Caco-2 (cell line): ENCODE measurements around the gene SLC16A9. TPM values are rescaled to one million over a fixed set of nuclear protein-coding genes. Genes with fewer than 3 reads are reported as not detected.

Experiments used
- BruUV-seq: library from RNA; stranded (reverse); fragments of 400-500 nt; replicated peaks from 2 replicates; lab custom pipeline; 2021; lab: Mats Ljungman, UMichigan
- CTCF ChIA-PET: fragments of 300-600 bp; sonication (Branson Sonifier 250); formaldehyde crosslinking; loops from one replicate; lab custom pipeline; 2022; ENCODE audit warnings: antibody characterized with exemption; lab: Charles Lee
- POLR2A ChIA-PET: fragments of 300-600 bp; sonication (Branson Sonifier 250); formaldehyde crosslinking; loops from one replicate; lab custom pipeline; 2022; ENCODE audit warnings: antibody characterized with exemption; lab: Charles Lee
- DNase-seq, 2 experiments: peaks; one replicate each; pipeline versions ENCODE4 v3.0.0 to v3.0.0-alpha.2; 2020 to 2022
- H3K27me3 ChIP-seq: replicated peaks from 2 replicates; pipeline ENCODE4 v1.6.0; 2011; ENCODE audit warnings: low read length; ENCODE audit not compliant: control insufficient read depth, insufficient read depth
- H3K36me3 ChIP-seq: 2 replicates; pipeline ENCODE4 v1.5.1; 2011; ENCODE audit warnings: low read length; ENCODE audit not compliant: control insufficient read depth, insufficient read depth
- H3K4me1 ChIP-seq: fragments of 250-450 bp; sonication (Bioruptor Pico); 2 replicates; pipeline ENCODE4 v1.5.1; 2020; ENCODE audit warnings: mild to moderate bottlenecking
- H3K4me3 ChIP-seq: 2 replicates; pipeline ENCODE4 v1.5.1; 2011; ENCODE audit warnings: low read depth, mild to moderate bottlenecking, control low read depth, low read length
- H3K9me3 ChIP-seq: fragments of 250-450 bp; sonication (Bioruptor Pico); 2 replicates; pipeline ENCODE4 v1.5.1; 2020; ENCODE audit warnings: mild to moderate bottlenecking, moderate library complexity
- H3K27ac Mint-ChIP-seq: one replicate; pipeline ENCODE4 v1.8.0; 2022; ENCODE audit warnings: mixed read lengths; ENCODE audit not compliant: unreplicated experiment
- H3K27me3 Mint-ChIP-seq: one replicate; pipeline ENCODE4 v1.8.0; 2022; ENCODE audit warnings: mixed read lengths; ENCODE audit not compliant: insufficient read depth, unreplicated experiment
- H3K36me3 Mint-ChIP-seq: one replicate; pipeline ENCODE4 v1.8.0; 2022; ENCODE audit warnings: mild to moderate bottlenecking, mixed read lengths; ENCODE audit not compliant: insufficient read depth, unreplicated experiment
- H3K4me1 Mint-ChIP-seq: one replicate; pipeline ENCODE4 v1.8.0; 2022; ENCODE audit warnings: low read depth, mixed read lengths; ENCODE audit not compliant: unreplicated experiment
- H3K4me3 Mint-ChIP-seq: one replicate; pipeline ENCODE4 v1.8.0; 2022; ENCODE audit warnings: mild to moderate bottlenecking, moderate library complexity, mixed read lengths; ENCODE audit not compliant: unreplicated experiment
- H3K9me3 Mint-ChIP-seq: one replicate; pipeline ENCODE4 v1.8.0; 2022; ENCODE audit warnings: mixed read lengths; ENCODE audit not compliant: unreplicated experiment
- CTCF ChIP-seq, 2 experiments: fragments of 200-600 bp in 1 of 2; IDR thresholded peaks; 1 replicate in 1 of 2; 2 replicates in 1 of 2; pipeline versions ENCODE4 v1.5.1 to v1.8.0; 2011 to 2022; ENCODE audit warnings: antibody characterized with exemption in 1 of 2, control low read depth in 1 of 2, inconsistent platforms in 1 of 2, low read depth in 1 of 2, low read length in 1 of 2, mild to moderate bottlenecking in 1 of 2, moderate library complexity in 1 of 2; ENCODE audit not compliant: insufficient read depth in 1 of 2, severe bottlenecking in 1 of 2, unreplicated experiment in 1 of 2
- intact Hi-C: fragments of 100-400 bp; cut with micrococcal nuclease; formaldehyde crosslinking; loops from one replicate; pipeline ENCODE4 v1.10.0; 2022; ENCODE audit not compliant: unreplicated experiment
- total RNA-seq: library from RNA; stranded (reverse); gene quantifications from 2 replicates; pipeline ENCODE4 v1.2.3, GENCODE V29; 2022

The SLC16A9 gene
- total RNA-seq, 1 experiment from 2014 or later = 0.45 TPM

GRCh38 chr10:59678884-59679301 lies 30.8 kb downstream of the SLC16A9 start:
- no peak for TF ChIP-seq CTCF (IDR thresholded peaks at IDR 0.05; ENCODE audit: insufficient read depth in 1 of 2, low read depth in 1 of 2, low read length in 1 of 2, severe bottlenecking in 1 of 2, unreplicated experiment in 1 of 2)
- no TSS peak for BruUV-seq

GRCh38 chr10:59677253-59677831 lies 32.3 kb downstream of the SLC16A9 start:
- intact Hi-C loops = no loop called here
- ChIA-PET POLR2A (no interaction called here), CTCF (no interaction called here)
- Mint-ChIP-seq H3K27ac (no peak overlapping the region), H3K9me3 (peaks cover 9% of the 10 kb centered on the region), H3K4me3 (no peak overlapping the region), H3K27me3 (no peaks in the 10 kb centered on the region), H3K36me3 (no peaks in the 10 kb centered on the region), H3K4me1 (peaks cover 12% of the 10 kb centered on the region)
- Histone ChIP-seq H3K4me1 (peaks cover 16% of the 10 kb centered on the region), H3K36me3 (no peaks in the 10 kb centered on the region), H3K27me3 (no peaks in the 10 kb centered on the region), H3K4me3 (no peak overlapping the region), H3K9me3 (no peaks in the 10 kb centered on the region)
- no peak for TF ChIP-seq CTCF (IDR thresholded peaks at IDR 0.05; ENCODE audit: insufficient read depth in 1 of 2, low read depth in 1 of 2, low read length in 1 of 2, severe bottlenecking in 1 of 2, unreplicated experiment in 1 of 2)
- BruUV-seq = no TSS peak
- no peak for DNase-seq

More at GRCh38 chr10:59678884-59679301, 30.8 kb downstream of the SLC16A9 start:
- H3K9me3 Mint-ChIP-seq = peaks cover 9% of the 10 kb centered on the region
- H3K36me3 Mint-ChIP-seq = no peaks in the 10 kb centered on the region
- intact Hi-C loops = no loop called here
- CTCF ChIA-PET = no interaction called here
- H3K4me3 Mint-ChIP-seq = no peak overlapping the region
- Histone ChIP-seq H3K4me1 (peaks cover 10% of the 10 kb centered on the region), H3K27me3 (no peaks in the 10 kb centered on the region), H3K9me3 (no peaks in the 10 kb centered on the region), H3K36me3 (no peaks in the 10 kb centered on the region), H3K4me3 (no peak overlapping the region)
- POLR2A ChIA-PET = no interaction called here
- DNase-seq = no peak
- no peak overlapping the region for H3K27ac Mint-ChIP-seq
- H3K4me1 Mint-ChIP-seq = peaks cover 8% of the 10 kb centered on the region
- no peaks in the 10 kb centered on the region for H3K27me3 Mint-ChIP-seq

GRCh38 chr10:59675812-59676211 lies 33.8 kb downstream of the SLC16A9 start:
- no peaks in the 10 kb centered on the region for H3K9me3 ChIP-seq
- intact Hi-C loops = no loop called here
- peaks cover 16% of the 10 kb centered on the region for H3K4me1 ChIP-seq
- Mint-ChIP-seq H3K9me3 (peaks cover 9% of the 10 kb centered on the region), H3K4me1 (peaks cover 12% of the 10 kb centered on the region), H3K27me3 (no peaks in the 10 kb centered on the region), H3K4me3 (no peak overlapping the region), H3K27ac (no peak overlapping the region), H3K36me3 (no peaks in the 10 kb centered on the region)
- ChIA-PET CTCF (no interaction called here), POLR2A (no interaction called here)
- peak in 1 of 2 experiments; percentile 64 for DNase-seq
- no peaks in the 10 kb centered on the region for H3K27me3 ChIP-seq
- no peaks in the 10 kb centered on the region for H3K36me3 ChIP-seq
- H3K4me3 ChIP-seq = no peak overlapping the region
- TF ChIP-seq CTCF (IDR thresholded peaks at IDR 0.05; ENCODE audit: insufficient read depth in 1 of 2, low read depth in 1 of 2, low read length in 1 of 2, severe bottlenecking in 1 of 2, unreplicated experiment in 1 of 2) = peak; percentile 16 to 37
- BruUV-seq = no TSS peak
